Stomach (tissue), 9 donors: Measurements from ENCODE around the gene SELENOW. TPM values are rescaled to one million over a fixed set of nuclear protein-coding genes. Genes with fewer than 3 reads are reported as not detected.

Source experiments
- DNase-seq, 2 donors: peaks; one replicate each; pipeline versions ENCODE4 v3.0.0 to v3.0.0-alpha.2; 2013 to 2019
- H3K27ac ChIP-seq, 5 donors: fragments of 200-600 bp in 4 of 5; sonication (generic) in 4 of 5; one replicate each; pipeline ENCODE4 v1.5.1; 2013 to 2019; ENCODE audit warnings: mild to moderate bottlenecking in 1 of 5, moderate library complexity in 1 of 5
- H3K27me3 ChIP-seq, 3 donors: fragments of 200-600 bp; sonication (generic); one replicate each; pipeline ENCODE4 v1.5.1; 2017 to 2019; ENCODE audit warnings: mixed run types in 1 of 3
- H3K36me3 ChIP-seq, 4 donors: fragments of 200-600 bp; sonication (generic); 1 replicate in 3 of 4; 2 replicates in 1 of 4; pipeline ENCODE4 v1.5.1; 2016 to 2019
- H3K4me1 ChIP-seq, 4 donors: fragments of 200-600 bp; sonication (generic); one replicate each; pipeline ENCODE4 v1.5.1; 2016 to 2019
- H3K4me3 ChIP-seq, 4 donors: fragments of 200-600 bp; sonication (generic) in 3 of 4; one replicate each; pipeline ENCODE4 v1.5.1; 2016 to 2019; ENCODE audit warnings: mild to moderate bottlenecking in 1 of 4
- H3K9me3 ChIP-seq, 4 donors: fragments of 200-600 bp; sonication (generic); one replicate each; pipeline ENCODE4 v1.5.1; 2016 to 2019
- CTCF ChIP-seq, 7 experiments: fragments of 450-650 bp in 4 of 7; fragments of 200-600 bp in 3 of 7; sonication (generic) in 3 of 7; IDR thresholded peaks; one replicate each; pipeline ENCODE4 v1.5.1; 2016 to 2019; ENCODE audit warnings: antibody characterized with exemption in 7 of 7, control low read depth in 2 of 7, mild to moderate bottlenecking in 1 of 7
- EP300 ChIP-seq: sonication (generic); formaldehyde crosslinking; IDR thresholded peaks from one replicate; pipeline ENCODE4 v1.6.1; 2017; ENCODE audit warnings: antibody characterized with exemption
- POLR2A ChIP-seq, 4 donors: fragments of 450-650 bp; IDR thresholded peaks; one replicate each; pipeline ENCODE4 v1.6.1; 2016; ENCODE audit warnings: antibody characterized with exemption in 4 of 4, control low read depth in 2 of 4, mild to moderate bottlenecking in 1 of 4, moderate library complexity in 1 of 4
- POLR2AphosphoS5 ChIP-seq, 3 donors: sonication (generic); formaldehyde crosslinking; IDR thresholded peaks; one replicate each; pipeline ENCODE4 v1.6.1; 2016; ENCODE audit warnings: antibody characterized with exemption in 3 of 3
- WGBS, 5 donors: extraction: QIAGEN DNeasy Blood & Tissue Kit in 3 of 5; methylation state at CpG; one replicate each; pipeline versions ENCODE4 v1.1.5 to v1.1.7; 2013 to 2018; 5-methylcytosine and 5-hydroxymethylcytosine counted together
- intact Hi-C: fragments of 100-400 bp; cut with DNase I; formaldehyde crosslinking; loops from one replicate; pipeline ENCODE4 v1.15.1; 2023; ENCODE audit warnings: low total_unique reads
- polyA plus RNA-seq, 3 donors: library from polyadenylated mRNA; stranded (reverse); fragments of 200-250 nt; gene quantifications; one replicate each; pipeline ENCODE4 v1.2.3, GENCODE V29; 2013
- total RNA-seq, 5 donors: library from RNA; depleted of rRNA; stranded (reverse); fragments of >200 nt; gene quantifications; one replicate each; pipeline versions ENCODE4 v1.1.0 to v1.2.3, GENCODE V29; 2014 to 2016
- donor health status: healthy with polysubstance abuse.
- donor health status: Bipolar disorder and iron deficiency.
- donor health status: healthy.

The SELENOW gene
- total and polyA plus RNA-seq, 8 donors: 204 to 1,097 (median 585) TPM

GRCh38 chr19:47794526-47794925 is 16.0 kb downstream of the SELENOW start:
- TF ChIP-seq EP300 (no peak), POLR2AphosphoS5 (IDR thresholded peaks at IDR 0.05) (no peak), POLR2A (IDR thresholded peaks at IDR 0.05) (no peak), CTCF (IDR thresholded peaks at IDR 0.05) (no peak)
- peaks cover 0 to 7% (median 0%) of the 10 kb centered on the region in 4 donors for H3K9me3 ChIP-seq
- peaks cover 0 to 11% (median 0%) of the 10 kb centered on the region in 4 donors for H3K4me1 ChIP-seq
- WGBS, 5 donors: 78 to 86% (median 83%) methylated on average over 18 of the region's 18 CpGs
- no peaks in the 10 kb centered on the region for H3K36me3 ChIP-seq
- H3K4me3 ChIP-seq: no peak overlapping the region
- DNase-seq: no peak
- intact Hi-C loops: no loop called here
- H3K27me3 ChIP-seq: no peaks in the 10 kb centered on the region
- no peak overlapping the region for H3K27ac ChIP-seq

GRCh38 chr19:47796785-47797184 is 18.3 kb downstream of the SELENOW start:
- no peak overlapping the region for H3K27ac ChIP-seq
- no peaks in the 10 kb centered on the region for H3K27me3 ChIP-seq
- H3K4me1 ChIP-seq: no peaks in the 10 kb centered on the region
- 27 to 58% (median 47%) methylated on average over 2 of the region's 2 CpGs for WGBS, 5 donors
- DNase-seq: no peak
- TF ChIP-seq EP300 (no peak), CTCF (IDR thresholded peaks at IDR 0.05) (no peak), POLR2AphosphoS5 (IDR thresholded peaks at IDR 0.05) (no peak), POLR2A (IDR thresholded peaks at IDR 0.05) (no peak)
- H3K4me3 ChIP-seq: no peak overlapping the region
- H3K9me3 ChIP-seq: peaks cover 0 to 7% (median 3%) of the 10 kb centered on the region in 4 donors
- intact Hi-C loops: no loop called here
- H3K36me3 ChIP-seq: no peaks in the 10 kb centered on the region

- Histone ChIP-seq H3K9me3 (peaks cover 0 to 5% (median 0%) of the 10 kb centered on the region in 4 donors), H3K36me3 (no peaks in the 10 kb centered on the region), H3K4me1 (no peaks in the 10 kb centered on the region), H3K27me3 (no peaks in the 10 kb centered on the region), H3K27ac (no peak overlapping the region), H3K4me3 (no peak overlapping the region)
- no peak for DNase-seq
- intact Hi-C loops: no loop called here
- TF ChIP-seq EP300: no peak
- TF ChIP-seq POLR2A (IDR thresholded peaks at IDR 0.05): no peak
- no peak for TF ChIP-seq CTCF (IDR thresholded peaks at IDR 0.05)
- no peak for TF ChIP-seq POLR2AphosphoS5 (IDR thresholded peaks at IDR 0.05)
- 58 to 63% (median 59%) methylated on average over 14 of the region's 14 CpGs for WGBS, 5 donors
Measured at GRCh38 chr19:47797996-47798903, 19.7 kb downstream of the SELENOW start.

GRCh38 chr19:47798904-47799266 is 20.4 kb downstream of the SELENOW start:
- no peak overlapping the region for H3K4me3 ChIP-seq

More at GRCh38 chr19:47798904-47799266, 20.4 kb downstream of the SELENOW start:
- Histone ChIP-seq H3K4me1 (no peaks in the 10 kb centered on the region), H3K9me3 (peaks cover 0 to 5% (median 0%) of the 10 kb centered on the region in 4 donors), H3K36me3 (no peaks in the 10 kb centered on the region), H3K27me3 (no peaks in the 10 kb centered on the region), H3K27ac (no peak overlapping the region)
- WGBS, 5 donors: 72 to 83% (median 80%) methylated on average over 4 of the region's 4 CpGs
- no peak for DNase-seq
- no peak for TF ChIP-seq POLR2A (IDR thresholded peaks at IDR 0.05)
- TF ChIP-seq CTCF (IDR thresholded peaks at IDR 0.05): no peak
- TF ChIP-seq EP300: no peak
- TF ChIP-seq POLR2AphosphoS5 (IDR thresholded peaks at IDR 0.05): no peak
- intact Hi-C loops: no loop called here
